HepG2 (cell line): ENCODE results near the gene TUBB. TPM values are rescaled to one million over a fixed set of nuclear protein-coding genes. Genes with fewer than 3 reads are reported as not detected.
A peak's percentile ranks its signal among the peaks of the same experiment; 100 is the strongest.

Experiments
- AHR ChIP-seq: IDR thresholded peaks from 2 replicates; pipeline ENCODE4 v1.6.1; 2018; ENCODE audit warnings: missing genetic modification reagents, missing compliant biosample characterization
- BORCS8-MEF2B ChIP-seq: sonication (generic); formaldehyde crosslinking; IDR thresholded peaks from 2 replicates; pipeline ENCODE4 v1.8.0; 2022; ENCODE audit warnings: mild to moderate bottlenecking, missing genetic modification reagents
- DNMT1 ChIP-seq: sonication (generic); formaldehyde crosslinking; IDR thresholded peaks from 2 replicates; pipeline ENCODE4 v1.5.1; 2020; ENCODE audit warnings: mild to moderate bottlenecking, missing genetic modification reagents
- ESRRA ChIP-seq: sonication (generic); formaldehyde crosslinking; IDR thresholded peaks from 2 replicates; pipeline ENCODE4 v1.5.1; 2020; ENCODE audit warnings: mild to moderate bottlenecking, low read depth, missing genetic modification reagents
- GATAD1 ChIP-seq: IDR thresholded peaks from 2 replicates; pipeline ENCODE4 v1.6.1; 2016; ENCODE audit warnings: missing genetic modification reagents, missing compliant biosample characterization
- HOXD1 ChIP-seq: sonication (generic); formaldehyde crosslinking; IDR thresholded peaks from 2 replicates; pipeline ENCODE4 v1.5.0; 2020; ENCODE audit warnings: missing genetic modification reagents
- IRF2 ChIP-seq: IDR thresholded peaks from 2 replicates; pipeline ENCODE4 v1.6.1; 2018; ENCODE audit warnings: missing genetic modification reagents, missing compliant biosample characterization
- KLF15 ChIP-seq: sonication (generic); formaldehyde crosslinking; IDR thresholded peaks from 2 replicates; pipeline ENCODE4 v1.8.1; 2023; ENCODE audit warnings: borderline replicate concordance, mild to moderate bottlenecking, inconsistent platforms, missing genetic modification reagents, mixed read lengths
- KLF9 ChIP-seq: IDR thresholded peaks from 2 replicates; pipeline ENCODE4 v1.6.1; 2016; ENCODE audit warnings: low read depth
- MEIS2 ChIP-seq: sonication (generic); formaldehyde crosslinking; IDR thresholded peaks from 2 replicates; pipeline ENCODE4 v1.9.0; 2021; ENCODE audit warnings: mild to moderate bottlenecking, missing genetic modification reagents
- MXD4 ChIP-seq: IDR thresholded peaks from 2 replicates; pipeline ENCODE4 v1.6.1; 2016; ENCODE audit warnings: mild to moderate bottlenecking, missing biosample characterization, missing genetic modification reagents
- SAP130 ChIP-seq: IDR thresholded peaks from 2 replicates; pipeline ENCODE4 v1.6.1; 2016; ENCODE audit warnings: low read depth
- SNAI1 ChIP-seq: sonication (generic); formaldehyde crosslinking; IDR thresholded peaks from 2 replicates; pipeline ENCODE4 v1.5.0; 2020; ENCODE audit warnings: mild to moderate bottlenecking, missing genetic modification reagents, borderline replicate concordance
- ZNF10 ChIP-seq: sonication (generic); formaldehyde crosslinking; IDR thresholded peaks from 2 replicates; pipeline ENCODE4 v1.4.0; 2020; ENCODE audit warnings: mild to moderate bottlenecking, low read depth, missing genetic modification reagents, borderline replicate concordance
- ZNF160 ChIP-seq: sonication (generic); formaldehyde crosslinking; IDR thresholded peaks from 2 replicates; pipeline ENCODE4 v1.8.0; 2022; ENCODE audit warnings: mild to moderate bottlenecking, inconsistent platforms, missing genetic modification reagents
- ZNF225 ChIP-seq: sonication (generic); formaldehyde crosslinking; IDR thresholded peaks from 2 replicates; pipeline ENCODE4 v1.4.0; 2020; ENCODE audit warnings: mild to moderate bottlenecking, missing genetic modification reagents
- ZNF34 ChIP-seq: sonication (generic); formaldehyde crosslinking; IDR thresholded peaks from 2 replicates; pipeline ENCODE4 v1.4.0; 2020; ENCODE audit warnings: mild to moderate bottlenecking, missing genetic modification reagents, borderline replicate concordance
- ZSCAN25 ChIP-seq: sonication (generic); formaldehyde crosslinking; IDR thresholded peaks from 2 replicates; pipeline ENCODE4 v1.8.0; 2022; ENCODE audit warnings: mild to moderate bottlenecking, missing genetic modification reagents
- ZZZ3 ChIP-seq: sonication (generic); formaldehyde crosslinking; IDR thresholded peaks from 2 replicates; pipeline ENCODE4 v1.4.0; 2020; ENCODE audit warnings: missing genetic modification reagents, mild to moderate bottlenecking, borderline replicate concordance
- polyA plus RNA-seq, 8 experiments: library from polyadenylated mRNA; depleted of rRNA in 3 of 8; stranded (reverse) in 7 of 8; unstranded in 1 of 8; fragments of >200 nt; fragmentation: Illumina TruSeq in 4 of 8; extraction: Trizol in 4 of 8; gene quantifications; 2 replicates each; pipeline versions ENCODE4 v1.2.1 to v1.2.3, GENCODE V29; 2011 to 2016; ENCODE audit warnings: low read depth in 4 of 8, missing spikeins in 1 of 8, mixed read lengths in 1 of 8; ENCODE audit not compliant: insufficient read depth in 1 of 8
- total RNA-seq, 5 experiments: library from RNA; depleted of rRNA; stranded (reverse); fragments of >200 nt; fragmentation: Illumina TruSeq; extraction: Trizol; gene quantifications; 2 replicates each; pipeline ENCODE4 v1.2.3, GENCODE V29; 2016; ENCODE audit warnings: low read depth in 1 of 5
- TF ChIP-seq, protein P1 (sequence below): sonication (generic); formaldehyde crosslinking; IDR thresholded peaks from 2 replicates; pipeline ENCODE4 v1.5.1; 2020; ENCODE audit warnings: mild to moderate bottlenecking, missing genetic modification reagents, borderline replicate concordance
- TF ChIP-seq, protein P2 (sequence below): sonication (generic); formaldehyde crosslinking; IDR thresholded peaks from 2 replicates; pipeline ENCODE4 v1.5.1; 2020; ENCODE audit warnings: mild to moderate bottlenecking, moderate library complexity, missing genetic modification reagents
- TF ChIP-seq, protein P3 (sequence below): sonication (generic); formaldehyde crosslinking; IDR thresholded peaks from 2 replicates; pipeline ENCODE4 v1.5.0; 2020; ENCODE audit warnings: missing genetic modification reagents

Gene TUBB
- total and polyA plus RNA-seq, 2 of the 13 experiments (the other 11 are each of a cell fraction or from before 2014, with no cell fraction given), result 911 to 1,163 TPM

DNA sequence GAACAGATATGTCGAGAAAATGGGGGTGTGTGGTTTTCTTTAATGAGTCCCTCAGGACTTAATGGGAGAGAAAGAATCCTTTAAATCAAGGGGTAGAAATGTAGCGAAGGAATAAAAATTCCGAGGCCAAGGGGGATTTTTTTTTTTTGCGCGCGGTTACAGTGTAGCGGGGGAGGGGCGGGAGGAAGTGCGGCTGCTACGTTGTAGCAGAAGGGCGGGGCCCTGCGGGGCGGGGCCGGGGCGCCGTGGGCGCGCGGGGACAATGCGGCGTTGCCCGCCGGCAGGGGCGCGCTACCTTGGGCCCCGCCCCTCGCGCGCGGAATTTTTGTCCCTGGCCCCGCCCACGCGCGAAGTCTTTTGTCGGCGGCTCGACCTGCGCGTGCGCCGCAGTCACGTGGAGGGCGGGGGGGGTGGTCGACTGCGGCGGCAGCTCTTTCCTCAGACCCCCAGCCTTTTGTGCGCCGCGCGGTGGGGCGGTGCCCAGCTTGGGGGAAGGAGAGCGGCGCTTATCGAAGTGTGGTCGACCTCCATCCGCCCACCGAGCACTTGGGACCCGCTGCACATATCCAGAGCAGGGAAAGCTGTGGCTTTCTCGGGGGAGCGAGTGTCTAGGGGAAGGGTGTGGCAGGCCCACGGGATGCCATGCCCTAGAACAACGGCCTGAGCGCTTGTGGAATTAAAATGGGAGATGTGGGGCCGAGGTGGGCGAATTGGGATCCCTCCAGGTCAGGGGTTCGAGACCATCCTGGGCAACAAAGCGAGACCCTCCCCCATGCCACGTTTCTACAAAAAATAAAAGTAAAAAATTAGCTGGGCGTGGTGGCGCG, 1.3 kb downstream of the TUBB start (continued):
- peak; percentile 62; the same call in 1 of the 2 replicates for TF ChIP-seq BORCS8-MEF2B (CRISPR knock-in tag)
- peak; percentile 70 for TF ChIP-seq ZNF160 (CRISPR knock-in tag)
- no peak for TF ChIP-seq ZNF10 (CRISPR knock-in tag)
- TF ChIP-seq MEIS2 (CRISPR knock-in tag), result peak; percentile 45; the same call in 1 of the 2 replicates
- peak; percentile 64; the same call in 1 of the 2 replicates for TF ChIP-seq AHR (CRISPR knock-in tag)
- TF ChIP-seq ESRRA (CRISPR knock-in tag), result peak; percentile 50; the same call in 1 of the 2 replicates
- TF ChIP-seq KLF15, result 0 out of 2 replicates have a peak, but pooled peaks have one; percentile 34
- peak; percentile 90 for TF ChIP-seq MXD4 (CRISPR knock-in tag)
- no peak; the same call in 1 of the 2 replicates for TF ChIP-seq ZNF225 (CRISPR knock-in tag)
- TF ChIP-seq, protein P1, sequence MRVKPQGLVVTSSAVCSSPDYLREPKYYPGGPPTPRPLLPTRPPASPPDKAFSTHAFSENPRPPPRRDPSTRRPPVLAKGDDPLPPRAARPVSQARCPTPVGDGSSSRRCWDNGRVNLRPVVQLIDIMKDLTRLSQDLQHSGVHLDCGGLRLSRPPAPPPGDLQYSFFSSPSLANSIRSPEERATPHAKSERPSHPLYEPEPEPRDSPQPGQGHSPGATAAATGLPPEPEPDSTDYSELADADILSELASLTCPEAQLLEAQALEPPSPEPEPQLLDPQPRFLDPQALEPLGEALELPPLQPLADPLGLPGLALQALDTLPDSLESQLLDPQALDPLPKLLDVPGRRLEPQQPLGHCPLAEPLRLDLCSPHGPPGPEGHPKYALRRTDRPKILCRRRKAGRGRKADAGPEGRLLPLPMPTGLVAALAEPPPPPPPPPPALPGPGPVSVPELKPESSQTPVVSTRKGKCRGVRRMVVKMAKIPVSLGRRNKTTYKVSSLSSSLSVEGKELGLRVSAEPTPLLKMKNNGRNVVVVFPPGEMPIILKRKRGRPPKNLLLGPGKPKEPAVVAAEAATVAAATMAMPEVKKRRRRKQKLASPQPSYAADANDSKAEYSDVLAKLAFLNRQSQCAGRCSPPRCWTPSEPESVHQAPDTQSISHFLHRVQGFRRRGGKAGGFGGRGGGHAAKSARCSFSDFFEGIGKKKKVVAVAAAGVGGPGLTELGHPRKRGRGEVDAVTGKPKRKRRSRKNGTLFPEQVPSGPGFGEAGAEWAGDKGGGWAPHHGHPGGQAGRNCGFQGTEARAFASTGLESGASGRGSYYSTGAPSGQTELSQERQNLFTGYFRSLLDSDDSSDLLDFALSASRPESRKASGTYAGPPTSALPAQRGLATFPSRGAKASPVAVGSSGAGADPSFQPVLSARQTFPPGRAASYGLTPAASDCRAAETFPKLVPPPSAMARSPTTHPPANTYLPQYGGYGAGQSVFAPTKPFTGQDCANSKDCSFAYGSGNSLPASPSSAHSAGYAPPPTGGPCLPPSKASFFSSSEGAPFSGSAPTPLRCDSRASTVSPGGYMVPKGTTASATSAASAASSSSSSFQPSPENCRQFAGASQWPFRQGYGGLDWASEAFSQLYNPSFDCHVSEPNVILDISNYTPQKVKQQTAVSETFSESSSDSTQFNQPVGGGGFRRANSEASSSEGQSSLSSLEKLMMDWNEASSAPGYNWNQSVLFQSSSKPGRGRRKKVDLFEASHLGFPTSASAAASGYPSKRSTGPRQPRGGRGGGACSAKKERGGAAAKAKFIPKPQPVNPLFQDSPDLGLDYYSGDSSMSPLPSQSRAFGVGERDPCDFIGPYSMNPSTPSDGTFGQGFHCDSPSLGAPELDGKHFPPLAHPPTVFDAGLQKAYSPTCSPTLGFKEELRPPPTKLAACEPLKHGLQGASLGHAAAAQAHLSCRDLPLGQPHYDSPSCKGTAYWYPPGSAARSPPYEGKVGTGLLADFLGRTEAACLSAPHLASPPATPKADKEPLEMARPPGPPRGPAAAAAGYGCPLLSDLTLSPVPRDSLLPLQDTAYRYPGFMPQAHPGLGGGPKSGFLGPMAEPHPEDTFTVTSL, result no peak
- TF ChIP-seq GATAD1 (CRISPR knock-in tag), result peak; percentile 76
- no peak for TF ChIP-seq KLF9 (CRISPR knock-in tag)
- 0 out of 2 replicates have a peak, but pooled peaks have one; percentile 20 for TF ChIP-seq ZZZ3 (CRISPR knock-in tag)
- TF ChIP-seq, protein P2, sequence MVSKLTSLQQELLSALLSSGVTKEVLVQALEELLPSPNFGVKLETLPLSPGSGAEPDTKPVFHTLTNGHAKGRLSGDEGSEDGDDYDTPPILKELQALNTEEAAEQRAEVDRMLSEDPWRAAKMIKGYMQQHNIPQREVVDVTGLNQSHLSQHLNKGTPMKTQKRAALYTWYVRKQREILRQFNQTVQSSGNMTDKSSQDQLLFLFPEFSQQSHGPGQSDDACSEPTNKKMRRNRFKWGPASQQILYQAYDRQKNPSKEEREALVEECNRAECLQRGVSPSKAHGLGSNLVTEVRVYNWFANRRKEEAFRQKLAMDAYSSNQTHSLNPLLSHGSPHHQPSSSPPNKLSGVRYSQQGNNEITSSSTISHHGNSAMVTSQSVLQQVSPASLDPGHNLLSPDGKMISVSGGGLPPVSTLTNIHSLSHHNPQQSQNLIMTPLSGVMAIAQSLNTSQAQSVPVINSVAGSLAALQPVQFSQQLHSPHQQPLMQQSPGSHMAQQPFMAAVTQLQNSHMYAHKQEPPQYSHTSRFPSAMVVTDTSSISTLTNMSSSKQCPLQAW (CRISPR knock-in tag), result peak; percentile 57; the same call in 1 of the 2 replicates
- TF ChIP-seq SAP130 (CRISPR knock-in tag), result peak; percentile 84
- peak; percentile 78 for TF ChIP-seq IRF2 (CRISPR knock-in tag)
- TF ChIP-seq ZNF34 (CRISPR knock-in tag), result no peak
- TF ChIP-seq DNMT1 (CRISPR knock-in tag), result 0 out of 2 replicates have a peak, but pooled peaks have one; percentile 66
- TF ChIP-seq ZSCAN25 (CRISPR knock-in tag), result no peak; the same call in 1 of the 2 replicates
- peak; percentile 75; the same call in 1 of the 2 replicates for TF ChIP-seq HOXD1 (CRISPR knock-in tag)
- TF ChIP-seq, protein P3, sequence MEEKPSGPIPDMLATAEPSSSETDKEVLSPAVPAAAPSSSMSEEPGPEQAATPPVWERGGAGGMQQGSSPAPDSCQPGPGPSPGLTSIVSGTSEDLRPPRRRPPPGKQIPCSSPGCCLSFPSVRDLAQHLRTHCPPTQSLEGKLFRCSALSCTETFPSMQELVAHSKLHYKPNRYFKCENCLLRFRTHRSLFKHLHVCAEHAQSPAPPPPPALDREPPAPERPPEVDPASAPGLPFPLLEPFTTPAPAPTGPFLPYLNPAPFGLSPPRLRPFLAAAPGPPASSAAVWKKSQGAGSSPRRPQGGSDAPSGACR (CRISPR knock-in tag), result peak; percentile 46
- TF ChIP-seq SNAI1 (CRISPR knock-in tag), result 0 out of 2 replicates have a peak, but pooled peaks have one; percentile 48
